Measurements from ENCODE around the gene ZBTB20.

The ZBTB20 gene

GRCh38 chr3:114437897-114438296 is 709.2 kb downstream of the ZBTB20 start:
- CTCF ChIA-PET = interaction anchor here (0.6 kb wide), 1 partner anchor 952 kb away, joined by 3 read pairs; no protein-coding TSS in a partner anchor
- POLR2A ChIA-PET (ENCODE audit: low non-redundant PET) = no interaction called here
- no peak overlapping the region for H3K27ac ChIP-seq
- no peak for TF ChIP-seq CTCF (conservative IDR thresholded peaks at IDR 0.05; ENCODE audit: low read depth)
- DNase-seq (ENCODE audit: low spot score) = no peak

- CTCF ChIA-PET = interaction anchor here (1.5 kb wide), 1 partner anchor 17 kb away, joined by 5 read pairs; no protein-coding TSS in a partner anchor
- TF ChIP-seq CTCF (conservative IDR thresholded peaks at IDR 0.05; ENCODE audit: low read depth) = no peak
- no peak overlapping the region for H3K27ac ChIP-seq
- no peak for DNase-seq (ENCODE audit: low spot score)
- POLR2A ChIA-PET (ENCODE audit: low non-redundant PET) = no interaction called here
These were observed 710.9 kb downstream of the ZBTB20 start for GRCh38 chr3:114436182-114436581.

GRCh38 chr3:114435386-114436115 is 711.5 kb downstream of the ZBTB20 start:
- POLR2A ChIA-PET (ENCODE audit: low non-redundant PET) = no interaction called here
- no peak for TF ChIP-seq CTCF (conservative IDR thresholded peaks at IDR 0.05; ENCODE audit: low read depth)
- DNase-seq (ENCODE audit: low spot score) = no peak
- CTCF ChIA-PET = interaction anchor here (0.7 to 1.5 kb wide), 2 partner anchors 17 to 661 kb away, joined by 5 to 6 read pairs; no protein-coding TSS in a partner anchor
- H3K27ac ChIP-seq = no peak overlapping the region

- H3K27ac ChIP-seq = no peak overlapping the region
- TF ChIP-seq CTCF (conservative IDR thresholded peaks at IDR 0.05; ENCODE audit: low read depth) = no peak
- ChIA-PET POLR2A (ENCODE audit: low non-redundant PET) (no interaction called here), CTCF (interaction anchor here (0.7 to 3.3 kb wide), 2 partner anchors 14 to 56 kb away, joined by 3 to 9 read pairs; no protein-coding TSS in a partner anchor)
- DNase-seq (ENCODE audit: low spot score) = no peak
These were observed 714.8 kb downstream of the ZBTB20 start for GRCh38 chr3:114432310-114432709.

- no peak for DNase-seq (ENCODE audit: low spot score)
- ChIA-PET CTCF (interaction anchor here (0.5 kb wide), 1 partner anchor 1847 kb away, joined by 7 read pairs; no protein-coding TSS in a partner anchor), POLR2A (ENCODE audit: low non-redundant PET) (no interaction called here)
- no peak overlapping the region for H3K27ac ChIP-seq
- no peak for TF ChIP-seq CTCF (conservative IDR thresholded peaks at IDR 0.05; ENCODE audit: low read depth)
These were observed 719.0 kb downstream of the ZBTB20 start for GRCh38 chr3:114428044-114428595.

- POLR2A ChIA-PET (ENCODE audit: low non-redundant PET) = no interaction called here
- no peak overlapping the region for H3K27ac ChIP-seq
- no peak for DNase-seq (ENCODE audit: low spot score)
- CTCF ChIA-PET = interaction anchor here (0.5 kb wide), 1 partner anchor 1848 kb away, joined by 7 read pairs; no protein-coding TSS in a partner anchor
- no peak for TF ChIP-seq CTCF (conservative IDR thresholded peaks at IDR 0.05; ENCODE audit: low read depth)
These were observed 719.6 kb downstream of the ZBTB20 start for GRCh38 chr3:114427285-114428043.

Data from RWPE1 (cell line).